DOHH2 (cell line): ENCODE data around the gene SF3A2.

ENCODE experiments used
- CTCF ChIP-seq: fragments of 200-600 bp; sonication (generic); IDR thresholded peaks from one replicate; pipeline ENCODE4 v1.5.1; 2014; ENCODE audit warnings: antibody characterized with exemption, mild to moderate bottlenecking, low read depth, low read length; ENCODE audit not compliant: poor library complexity, severe bottlenecking
- EZH2phosphoT487 ChIP-seq: fragments of 200-600 bp; sonication (generic); IDR thresholded peaks from 2 replicates; pipeline ENCODE4 v1.6.1; 2017; ENCODE audit warnings: borderline replicate concordance, mild to moderate bottlenecking, antibody characterized with exemption, low read length, moderate library complexity, mixed read lengths

GRCh38 chr19:2228157-2229030, 8.2 kb upstream of the SF3A2 start:
- TF ChIP-seq CTCF (no peak), EZH2phosphoT487 (no peak)
